Stimulated activated naive CD8-positive, alpha-beta T cell treated with anti-CD3 and anti-CD28 coated beads, Interleukin-15, Interleukin-2, amounts not matched to agents 100 ng/mL and 50 ng/mL, for 24 hours (primary cell): ENCODE results near the gene ADAM19.

ENCODE experiments used
- H3K27ac Mint-ChIP-seq: one replicate; pipeline ENCODE4 v1.8.0; 2021; ENCODE audit warnings: mild to moderate bottlenecking, mixed read lengths
- H3K27me3 Mint-ChIP-seq: one replicate; pipeline ENCODE4 v1.8.0; 2021; ENCODE audit warnings: mixed read lengths
- H3K36me3 Mint-ChIP-seq: one replicate; pipeline ENCODE4 v1.8.0; 2021; ENCODE audit warnings: low read depth, mixed read lengths
- H3K4me1 Mint-ChIP-seq: one replicate; pipeline ENCODE4 v1.8.0; 2021; ENCODE audit warnings: low read depth, mixed read lengths
- H3K4me3 Mint-ChIP-seq: one replicate; pipeline ENCODE4 v1.8.0; 2021; ENCODE audit warnings: mild to moderate bottlenecking, mixed read lengths
- H3K9me3 Mint-ChIP-seq: one replicate; pipeline ENCODE4 v1.8.0; 2021; ENCODE audit warnings: mixed read lengths

ADAM19 gene, protein sequence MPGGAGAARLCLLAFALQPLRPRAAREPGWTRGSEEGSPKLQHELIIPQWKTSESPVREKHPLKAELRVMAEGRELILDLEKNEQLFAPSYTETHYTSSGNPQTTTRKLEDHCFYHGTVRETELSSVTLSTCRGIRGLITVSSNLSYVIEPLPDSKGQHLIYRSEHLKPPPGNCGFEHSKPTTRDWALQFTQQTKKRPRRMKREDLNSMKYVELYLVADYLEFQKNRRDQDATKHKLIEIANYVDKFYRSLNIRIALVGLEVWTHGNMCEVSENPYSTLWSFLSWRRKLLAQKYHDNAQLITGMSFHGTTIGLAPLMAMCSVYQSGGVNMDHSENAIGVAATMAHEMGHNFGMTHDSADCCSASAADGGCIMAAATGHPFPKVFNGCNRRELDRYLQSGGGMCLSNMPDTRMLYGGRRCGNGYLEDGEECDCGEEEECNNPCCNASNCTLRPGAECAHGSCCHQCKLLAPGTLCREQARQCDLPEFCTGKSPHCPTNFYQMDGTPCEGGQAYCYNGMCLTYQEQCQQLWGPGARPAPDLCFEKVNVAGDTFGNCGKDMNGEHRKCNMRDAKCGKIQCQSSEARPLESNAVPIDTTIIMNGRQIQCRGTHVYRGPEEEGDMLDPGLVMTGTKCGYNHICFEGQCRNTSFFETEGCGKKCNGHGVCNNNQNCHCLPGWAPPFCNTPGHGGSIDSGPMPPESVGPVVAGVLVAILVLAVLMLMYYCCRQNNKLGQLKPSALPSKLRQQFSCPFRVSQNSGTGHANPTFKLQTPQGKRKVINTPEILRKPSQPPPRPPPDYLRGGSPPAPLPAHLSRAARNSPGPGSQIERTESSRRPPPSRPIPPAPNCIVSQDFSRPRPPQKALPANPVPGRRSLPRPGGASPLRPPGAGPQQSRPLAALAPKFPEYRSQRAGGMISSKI

DNA sequence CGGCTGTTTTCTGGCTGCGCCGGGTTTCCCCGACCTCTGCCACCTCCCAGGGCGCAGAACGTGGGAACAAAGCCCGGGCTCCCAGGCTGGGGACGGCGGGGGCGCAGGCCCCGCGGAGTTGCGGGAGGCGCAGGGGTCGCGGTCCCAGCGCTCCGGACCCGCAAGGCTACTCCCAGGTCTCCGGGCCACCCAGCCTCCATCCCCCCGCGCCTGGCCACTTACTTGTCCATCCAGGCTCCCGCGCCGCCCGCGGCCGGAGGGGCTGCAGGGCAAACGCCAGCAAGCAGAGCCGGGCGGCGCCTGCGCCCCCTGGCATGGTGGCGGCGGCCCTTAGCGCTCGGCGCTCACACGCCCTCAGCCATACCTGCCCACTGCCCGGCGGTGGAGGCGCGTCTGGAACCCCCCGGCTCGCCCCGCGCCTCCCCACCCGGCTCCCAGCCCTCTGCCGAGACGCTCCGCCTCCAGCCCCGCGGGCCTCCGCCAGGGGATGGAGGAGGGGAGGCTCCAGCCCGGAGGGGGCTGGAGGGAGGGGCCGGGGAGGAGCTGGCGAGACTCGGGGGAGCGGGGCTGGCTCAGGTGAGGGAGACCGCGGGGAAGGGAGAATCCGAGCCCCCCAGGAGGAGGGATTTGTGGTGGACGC lies at the start of gene ADAM19:
Gene ADAM19 (minus strand): TSS at position 395 of the 640 bp plus-strand sequence. CDS start 79 bp downstream, at position 316.
- Mint-ChIP-seq H3K9me3 (no peaks in the 10 kb centered on the region), H3K27me3 (peaks cover 32% of the 10 kb centered on the region), H3K27ac (peak within 1 kb of the TSS; percentile 80), H3K4me3 (peak within 1 kb of the TSS; percentile 90), H3K36me3 (no peaks in the 10 kb centered on the region), H3K4me1 (peaks cover 77% of the 10 kb centered on the region)

DNA sequence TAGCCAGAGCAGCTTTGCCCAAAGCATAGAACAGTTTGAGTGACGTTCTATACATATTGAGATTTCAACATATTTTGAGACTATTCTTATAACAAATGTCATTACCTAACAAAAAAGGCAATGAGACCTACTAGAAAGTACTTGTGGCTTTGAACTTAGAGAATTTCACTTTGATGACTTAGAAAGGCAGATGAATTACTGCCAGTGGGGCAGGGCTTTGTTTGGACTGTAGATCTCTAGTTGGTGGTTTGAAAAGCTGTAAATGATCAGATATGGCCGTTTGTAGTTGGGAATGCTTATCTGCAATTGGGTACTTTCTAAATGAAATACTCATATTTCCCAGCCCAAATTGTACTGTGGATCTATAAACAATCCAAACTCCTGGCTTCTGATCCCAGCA lies 48.6 kb upstream of the ADAM19 start:
- Mint-ChIP-seq H3K27me3 (peaks cover 3% of the 10 kb centered on the region), H3K36me3 (no peaks in the 10 kb centered on the region), H3K9me3 (peaks cover 4% of the 10 kb centered on the region), H3K27ac (no peak overlapping the region), H3K4me3 (no peak overlapping the region), H3K4me1 (no peaks in the 10 kb centered on the region)

DNA sequence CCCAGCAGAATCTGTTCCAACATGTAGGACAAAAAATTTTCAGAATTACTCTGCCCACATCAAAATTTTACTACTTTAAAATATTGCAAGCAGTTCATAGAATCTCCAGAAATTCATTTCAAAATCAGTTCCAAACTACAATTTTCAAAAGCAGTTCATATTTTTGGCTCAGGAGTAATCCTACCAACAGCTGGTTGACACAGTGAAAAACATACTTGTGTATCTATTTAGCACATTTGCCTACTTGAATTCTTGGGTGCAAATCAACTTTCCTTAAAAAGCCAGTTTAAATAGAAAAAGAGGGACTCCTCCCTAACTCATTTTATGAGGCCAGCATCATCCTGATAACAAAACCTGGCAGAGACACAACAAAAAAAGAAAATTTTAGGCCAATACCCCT lies 45.2 kb upstream of the ADAM19 start:
- H3K36me3 Mint-ChIP-seq, result no peaks in the 10 kb centered on the region
- no peak overlapping the region for H3K4me3 Mint-ChIP-seq
- H3K27me3 Mint-ChIP-seq, result peaks cover 10% of the 10 kb centered on the region
- no peaks in the 10 kb centered on the region for H3K4me1 Mint-ChIP-seq
- H3K27ac Mint-ChIP-seq, result no peak overlapping the region
- H3K9me3 Mint-ChIP-seq, result peaks cover 4% of the 10 kb centered on the region

DNA sequence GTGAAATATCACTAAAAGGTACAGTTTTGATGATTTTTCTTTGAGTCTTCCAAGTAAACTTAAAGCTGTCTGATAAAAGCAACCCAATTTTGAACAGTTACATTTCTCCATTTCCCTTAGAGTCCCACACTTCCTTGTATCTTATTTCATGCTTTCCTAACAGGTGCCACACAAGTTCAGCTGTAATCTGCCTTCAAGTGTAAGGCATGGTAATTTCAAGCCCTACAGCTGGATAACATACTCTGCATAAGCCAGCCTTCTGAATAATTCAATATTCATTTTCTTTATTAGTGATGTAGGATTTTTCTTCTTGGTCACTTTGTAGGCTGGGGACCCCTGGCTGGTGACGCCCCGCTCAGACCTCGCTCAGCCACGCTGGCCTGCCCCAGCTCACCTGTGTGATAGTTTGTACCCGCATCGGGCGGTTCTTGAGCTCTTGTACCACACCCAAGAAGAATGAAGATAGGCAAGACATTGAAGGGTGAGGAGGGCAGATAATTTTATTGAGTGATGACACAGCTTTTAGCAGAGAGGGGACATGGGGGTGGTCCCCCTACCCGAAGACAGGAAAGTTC lies 42.7 kb upstream of the ADAM19 start:
- peaks cover 4% of the 10 kb centered on the region for H3K9me3 Mint-ChIP-seq
- H3K27me3 Mint-ChIP-seq, result peaks cover 7% of the 10 kb centered on the region
- H3K36me3 Mint-ChIP-seq, result no peaks in the 10 kb centered on the region
- H3K4me3 Mint-ChIP-seq, result no peak overlapping the region
- peaks cover 10% of the 10 kb centered on the region for H3K4me1 Mint-ChIP-seq
- H3K27ac Mint-ChIP-seq, result no peak overlapping the region

DNA sequence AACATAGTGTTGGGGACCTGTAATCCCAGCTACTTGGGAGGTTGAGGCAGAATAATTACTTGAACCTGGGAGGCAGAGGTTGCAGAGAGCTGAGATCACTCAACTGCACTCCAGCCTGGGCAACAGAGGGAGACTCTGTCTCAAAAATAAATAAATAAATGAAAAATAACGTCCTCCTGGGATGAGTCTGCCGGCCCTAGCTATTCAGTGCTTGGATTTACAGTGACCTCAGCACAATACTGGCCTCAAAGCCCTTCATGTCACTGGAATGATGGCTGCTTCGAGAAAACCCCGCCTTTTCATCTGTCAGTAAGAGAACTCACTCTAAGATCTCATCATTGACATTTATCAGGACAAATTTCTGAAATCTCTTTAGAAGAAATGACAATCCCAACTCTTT lies 41.2 kb upstream of the ADAM19 start:
- Mint-ChIP-seq H3K27me3 (peaks cover 7% of the 10 kb centered on the region), H3K4me3 (no peak overlapping the region), H3K27ac (no peak overlapping the region), H3K4me1 (peaks cover 24% of the 10 kb centered on the region), H3K9me3 (peaks cover 4% of the 10 kb centered on the region), H3K36me3 (no peaks in the 10 kb centered on the region)

DNA sequence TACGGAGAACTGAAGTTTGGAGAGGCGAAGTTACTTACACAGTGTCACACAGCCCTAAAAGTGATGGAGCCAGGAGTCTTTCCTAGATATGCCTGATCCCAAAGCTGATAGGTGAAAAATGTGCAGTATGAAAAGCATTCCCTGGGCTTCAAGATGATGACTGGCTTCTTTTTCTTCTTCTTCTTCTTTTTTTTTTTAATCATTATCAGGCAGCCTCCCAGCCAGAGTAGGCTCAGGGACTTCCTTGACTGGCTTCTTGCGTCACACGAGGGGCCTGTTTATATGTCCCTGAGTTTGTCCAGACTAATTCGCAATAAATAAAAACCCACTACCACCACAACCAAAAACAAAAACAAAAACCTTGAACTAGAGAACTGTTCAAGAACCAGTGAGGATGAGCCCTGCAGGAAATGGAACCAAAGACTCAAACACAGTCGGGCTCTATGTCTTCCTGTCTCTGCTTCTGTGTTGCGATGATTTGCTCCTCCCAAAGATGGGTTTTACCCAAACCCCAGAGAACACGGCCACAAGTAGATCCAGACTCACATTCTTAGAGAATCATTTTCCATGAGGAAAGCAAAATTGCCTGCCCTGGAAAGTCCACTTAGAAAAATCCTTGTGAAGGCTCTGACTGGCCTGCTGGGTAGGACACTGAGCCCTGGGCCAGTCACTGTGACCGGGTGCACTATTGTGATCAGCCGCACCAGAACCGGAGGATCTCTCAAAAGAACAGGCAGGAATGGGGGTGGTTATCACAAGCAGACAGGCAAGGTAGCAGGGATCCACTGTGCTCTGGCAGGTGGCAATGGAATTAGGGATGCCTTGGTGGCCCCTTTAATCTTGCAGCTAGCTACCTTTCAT lies 38.0 kb upstream of the ADAM19 start:
- Mint-ChIP-seq H3K9me3 (no peaks in the 10 kb centered on the region), H3K36me3 (no peaks in the 10 kb centered on the region), H3K27ac (peak overlapping the region; percentile 70), H3K4me1 (peaks cover 40% of the 10 kb centered on the region), H3K4me3 (no peak overlapping the region), H3K27me3 (peaks cover 6% of the 10 kb centered on the region)

DNA sequence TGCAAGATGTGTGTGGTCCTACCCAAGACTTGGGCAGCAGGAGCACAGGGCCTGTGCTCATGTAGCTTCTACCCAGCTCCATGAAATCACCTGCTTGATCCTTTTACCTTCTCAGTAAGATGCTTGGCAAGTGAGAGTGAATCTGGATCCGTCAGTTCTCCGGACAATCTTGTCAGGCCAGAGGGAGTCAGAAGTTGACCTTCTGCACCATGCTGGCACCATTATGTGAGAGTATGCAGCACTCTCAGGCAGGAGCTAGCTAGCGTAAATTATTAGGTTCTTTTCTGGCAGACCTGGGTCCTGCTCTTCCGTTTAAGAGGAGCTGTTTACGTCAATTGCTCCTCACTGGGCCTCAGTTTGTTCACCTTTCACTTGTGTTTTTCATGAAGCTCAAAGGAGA lies 37.0 kb upstream of the ADAM19 start:
- Mint-ChIP-seq H3K9me3 (no peaks in the 10 kb centered on the region), H3K4me3 (no peak overlapping the region), H3K36me3 (peaks cover 4% of the 10 kb centered on the region), H3K27me3 (peaks cover 3% of the 10 kb centered on the region), H3K4me1 (peaks cover 50% of the 10 kb centered on the region), H3K27ac (no peak overlapping the region)

DNA sequence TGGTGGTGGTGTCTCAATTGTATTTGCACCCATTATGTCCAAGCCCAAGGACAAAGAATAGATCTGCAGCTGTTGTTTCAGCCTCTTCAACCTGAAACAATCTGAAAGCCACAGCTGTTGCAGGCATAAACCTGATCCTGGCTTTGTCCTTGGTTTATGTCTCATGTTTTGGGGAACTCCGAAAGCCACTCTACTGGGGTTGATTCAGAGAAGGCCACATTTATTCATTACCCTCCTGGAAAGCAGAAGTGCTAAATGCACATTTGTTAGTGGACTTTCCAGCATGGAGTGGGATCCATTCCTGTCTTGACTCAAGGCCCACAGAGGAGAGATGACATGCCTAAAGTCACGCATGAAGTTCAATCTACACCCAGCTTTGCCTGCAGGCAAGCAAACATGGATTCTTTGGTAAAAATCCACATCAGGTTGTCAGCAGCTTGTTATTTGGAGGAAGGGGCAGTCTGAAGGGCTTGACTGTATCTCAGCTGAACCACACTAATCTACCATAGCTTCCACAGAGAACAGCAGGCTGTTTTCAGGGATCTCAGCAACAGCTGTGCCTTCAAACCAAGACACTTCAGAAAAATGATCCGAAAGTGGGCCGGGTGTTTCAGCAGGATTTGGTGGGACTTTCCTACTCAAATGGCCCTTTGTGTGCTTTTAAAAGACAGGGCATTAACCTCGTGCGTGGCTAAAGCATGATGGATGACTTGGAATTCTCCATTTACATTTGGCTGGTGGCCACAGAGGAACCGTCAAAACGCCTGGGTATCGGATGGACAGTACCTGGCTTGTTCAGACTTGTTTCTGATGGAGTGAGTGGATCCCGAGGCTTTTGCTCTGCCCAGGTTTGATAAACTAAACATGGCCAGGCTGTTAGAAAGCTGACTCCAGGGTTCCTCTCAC lies 36.2 kb upstream of the ADAM19 start:
- peaks cover 4% of the 10 kb centered on the region for H3K36me3 Mint-ChIP-seq
- H3K4me3 Mint-ChIP-seq, result no peak overlapping the region
- peaks cover 3% of the 10 kb centered on the region for H3K27me3 Mint-ChIP-seq
- H3K9me3 Mint-ChIP-seq, result no peaks in the 10 kb centered on the region
- peaks cover 58% of the 10 kb centered on the region for H3K4me1 Mint-ChIP-seq
- H3K27ac Mint-ChIP-seq, result peak overlapping the region; percentile 78

DNA sequence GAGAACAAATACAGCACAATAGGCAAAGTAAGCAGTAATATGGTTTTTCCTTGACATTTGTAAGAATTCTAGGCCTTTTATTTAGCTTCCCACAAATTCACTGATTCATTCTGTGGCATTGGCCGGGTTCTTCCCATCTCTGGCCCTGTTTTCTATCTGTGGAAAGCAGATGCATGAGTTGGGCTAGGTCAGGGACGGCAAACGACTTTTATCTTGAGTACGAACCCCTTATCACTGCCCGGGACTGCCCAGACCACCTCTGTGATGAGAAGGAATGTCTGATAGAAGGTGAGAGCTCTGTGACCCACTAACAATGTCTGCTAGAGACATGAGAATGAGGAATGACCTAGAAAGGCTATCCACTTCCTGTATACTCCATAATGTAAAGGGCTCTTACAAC lies 35.4 kb upstream of the ADAM19 start:
- Mint-ChIP-seq H3K27me3 (peaks cover 3% of the 10 kb centered on the region), H3K4me1 (peaks cover 63% of the 10 kb centered on the region), H3K4me3 (no peak overlapping the region), H3K36me3 (peaks cover 4% of the 10 kb centered on the region), H3K27ac (peak overlapping the region; percentile 78), H3K9me3 (no peaks in the 10 kb centered on the region)

DNA sequence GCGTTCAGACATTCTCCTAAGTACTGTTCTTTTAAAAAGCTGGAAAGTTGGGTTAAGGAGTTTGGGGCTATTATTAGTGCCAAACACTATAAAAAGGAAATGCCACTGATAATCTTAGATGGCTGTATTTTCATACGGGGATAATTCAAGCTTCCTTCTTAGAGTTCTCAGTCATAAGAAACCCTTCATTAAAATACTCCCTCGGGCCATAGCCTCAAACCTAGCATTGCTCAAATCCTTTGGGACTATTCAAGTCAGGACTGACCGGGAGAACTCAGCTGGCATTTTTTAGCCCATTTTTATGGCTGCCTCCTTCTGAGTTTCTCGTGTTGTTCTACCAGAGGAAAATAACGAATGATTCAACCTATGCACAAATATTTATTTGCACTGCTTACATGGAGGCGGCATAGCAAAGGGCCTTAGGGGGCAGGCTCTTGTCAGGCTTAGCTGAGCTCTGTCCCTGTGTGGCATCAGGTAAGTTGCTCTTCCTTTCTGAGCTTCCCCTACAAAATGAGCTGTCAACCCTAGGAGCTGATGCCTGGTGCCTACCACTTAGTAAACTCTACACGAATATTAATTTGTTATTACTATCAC lies 33.5 kb upstream of the ADAM19 start:
- H3K4me3 Mint-ChIP-seq, result no peak overlapping the region
- peaks cover 76% of the 10 kb centered on the region for H3K4me1 Mint-ChIP-seq
- H3K9me3 Mint-ChIP-seq, result no peaks in the 10 kb centered on the region
- peaks cover 3% of the 10 kb centered on the region for H3K27me3 Mint-ChIP-seq
- peak overlapping the region; percentile 96 for H3K27ac Mint-ChIP-seq
- peaks cover 4% of the 10 kb centered on the region for H3K36me3 Mint-ChIP-seq

DNA sequence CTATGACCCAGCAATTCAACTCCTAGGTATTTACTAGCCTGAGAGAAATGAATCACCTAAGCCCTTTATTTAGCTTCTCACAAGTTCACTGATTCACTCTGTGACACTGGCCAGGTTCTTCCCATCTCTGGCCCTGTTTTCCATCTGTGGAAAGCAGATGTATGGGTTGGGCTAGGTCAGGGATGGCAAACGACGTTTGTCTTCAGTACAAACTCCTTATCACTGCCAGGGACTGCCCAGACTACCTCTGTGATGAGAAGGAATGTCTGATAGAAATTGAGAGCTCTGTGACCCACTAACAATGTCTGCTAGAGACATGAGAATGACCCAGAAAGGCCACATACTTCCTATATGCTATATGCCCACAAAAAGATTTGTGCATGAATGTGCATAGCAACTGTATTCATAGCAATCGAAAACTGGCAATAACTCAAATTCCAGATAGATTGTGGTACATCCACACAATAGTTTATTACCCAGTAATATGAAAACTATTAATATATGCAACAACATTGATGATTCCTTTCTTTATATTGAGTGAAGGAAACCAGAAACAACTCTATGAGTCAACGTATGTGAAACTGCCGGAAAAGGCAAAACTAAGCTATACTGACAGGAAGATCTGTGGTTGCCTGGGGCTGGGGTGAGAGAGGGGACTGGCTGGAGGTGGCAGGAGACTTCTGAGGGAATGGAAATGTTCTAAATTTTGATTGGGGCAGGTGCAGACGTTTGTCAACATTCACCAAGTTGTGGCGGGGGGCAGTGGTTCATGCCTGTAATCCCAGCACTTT lies 32.0 kb upstream of the ADAM19 start:
- Mint-ChIP-seq H3K36me3 (peaks cover 4% of the 10 kb centered on the region), H3K4me1 (peaks cover 76% of the 10 kb centered on the region), H3K27ac (peak overlapping the region; percentile 96), H3K4me3 (peak overlapping the region; percentile 61), H3K9me3 (no peaks in the 10 kb centered on the region), H3K27me3 (peaks cover 3% of the 10 kb centered on the region)

DNA sequence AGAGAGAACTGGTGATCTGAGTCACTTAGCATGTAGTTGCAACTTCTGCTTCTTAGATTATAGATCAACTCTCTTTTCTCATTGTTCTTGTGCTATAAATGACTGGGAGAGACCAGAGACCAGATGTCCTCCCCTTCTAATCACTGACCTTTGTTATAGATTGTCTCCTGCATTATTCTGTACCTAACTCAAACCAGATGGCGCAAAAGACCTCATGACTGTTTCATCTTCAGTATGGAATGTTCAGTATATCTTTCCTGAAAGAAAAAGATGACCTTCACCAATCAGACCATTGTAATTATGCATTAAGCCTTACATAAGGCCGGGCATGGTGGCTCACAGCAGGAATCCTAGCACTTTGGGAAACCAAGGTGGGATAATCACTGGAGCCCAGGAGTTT lies 30.5 kb upstream of the ADAM19 start:
- peaks cover 4% of the 10 kb centered on the region for H3K36me3 Mint-ChIP-seq
- no peak overlapping the region for H3K4me3 Mint-ChIP-seq
- H3K4me1 Mint-ChIP-seq, result peaks cover 75% of the 10 kb centered on the region
- no peaks in the 10 kb centered on the region for H3K9me3 Mint-ChIP-seq
- H3K27ac Mint-ChIP-seq, result peak overlapping the region; percentile 75
- H3K27me3 Mint-ChIP-seq, result peaks cover 3% of the 10 kb centered on the region
